Nephron progenitor cell (in vitro differentiated cells): ENCODE data around the gene GPR132.

Experiments
- DNase-seq: peaks from one replicate; pipeline ENCODE4 v3.0.0; 2021
- H3K27ac Mint-ChIP-seq: 2 replicates; pipeline ENCODE4 v1.8.0; 2021; ENCODE audit warnings: mild to moderate bottlenecking, moderate library complexity, mixed read lengths
- H3K27me3 Mint-ChIP-seq: 2 replicates; pipeline ENCODE4 v1.8.0; 2021; ENCODE audit warnings: mild to moderate bottlenecking, low read depth, mixed read lengths; ENCODE audit not compliant: poor library complexity
- H3K36me3 Mint-ChIP-seq: 2 replicates; pipeline ENCODE4 v1.8.0; 2021; ENCODE audit warnings: low read depth, mixed read lengths
- H3K4me1 Mint-ChIP-seq: 2 replicates; pipeline ENCODE4 v1.8.0; 2021; ENCODE audit warnings: mixed read lengths
- H3K4me3 Mint-ChIP-seq: 2 replicates; pipeline ENCODE4 v1.8.0; 2021; ENCODE audit warnings: mild to moderate bottlenecking, moderate library complexity, mixed read lengths
- H3K9me3 Mint-ChIP-seq: 2 replicates; pipeline ENCODE4 v1.8.0; 2021; ENCODE audit warnings: mild to moderate bottlenecking, moderate library complexity, mixed read lengths
- TF ChIP-seq, protein P1 (sequence below): fragments of 200-600 bp; sonication (generic); IDR thresholded peaks from 2 replicates; pipeline ENCODE4 v1.5.0; 2021; ENCODE audit warnings: antibody characterized with exemption

Gene GPR132

DNA sequence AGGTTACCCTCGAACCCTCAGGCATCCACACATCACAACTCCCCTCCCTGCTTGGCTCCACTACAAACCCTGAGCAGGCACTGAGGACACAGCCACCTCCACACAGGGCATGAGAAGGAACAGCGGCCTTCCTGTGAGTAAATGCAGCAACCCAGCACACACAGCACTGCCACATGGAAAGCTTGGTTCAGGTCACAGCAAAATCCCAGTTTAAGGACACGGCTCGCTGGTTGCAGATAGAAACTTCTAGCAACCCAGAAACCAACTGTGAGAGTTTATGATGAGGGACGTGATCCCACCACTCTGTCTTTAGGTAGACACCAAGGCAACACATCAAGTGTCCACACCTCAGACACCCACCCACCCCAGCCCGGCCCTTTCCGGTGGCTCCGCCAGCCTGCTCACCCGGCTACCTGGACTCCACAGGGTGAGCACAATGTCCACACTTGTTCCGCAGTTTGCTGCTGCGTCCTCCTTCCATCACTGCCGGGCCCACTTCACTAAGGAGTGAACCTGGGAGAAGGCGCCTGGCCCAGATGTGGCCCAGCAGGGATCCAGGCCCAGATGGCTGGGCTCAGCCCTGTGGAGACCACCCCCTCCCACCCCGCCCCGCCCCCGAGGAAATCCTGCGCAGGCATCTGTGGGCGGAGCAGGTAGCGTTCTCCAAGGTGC lies 57.5 kb downstream of the GPR132 start:
- no peak for DNase-seq
- Mint-ChIP-seq H3K36me3 (peaks cover 18% of the 10 kb centered on the region), H3K27ac (peak overlapping the region; percentile 75)

DNA sequence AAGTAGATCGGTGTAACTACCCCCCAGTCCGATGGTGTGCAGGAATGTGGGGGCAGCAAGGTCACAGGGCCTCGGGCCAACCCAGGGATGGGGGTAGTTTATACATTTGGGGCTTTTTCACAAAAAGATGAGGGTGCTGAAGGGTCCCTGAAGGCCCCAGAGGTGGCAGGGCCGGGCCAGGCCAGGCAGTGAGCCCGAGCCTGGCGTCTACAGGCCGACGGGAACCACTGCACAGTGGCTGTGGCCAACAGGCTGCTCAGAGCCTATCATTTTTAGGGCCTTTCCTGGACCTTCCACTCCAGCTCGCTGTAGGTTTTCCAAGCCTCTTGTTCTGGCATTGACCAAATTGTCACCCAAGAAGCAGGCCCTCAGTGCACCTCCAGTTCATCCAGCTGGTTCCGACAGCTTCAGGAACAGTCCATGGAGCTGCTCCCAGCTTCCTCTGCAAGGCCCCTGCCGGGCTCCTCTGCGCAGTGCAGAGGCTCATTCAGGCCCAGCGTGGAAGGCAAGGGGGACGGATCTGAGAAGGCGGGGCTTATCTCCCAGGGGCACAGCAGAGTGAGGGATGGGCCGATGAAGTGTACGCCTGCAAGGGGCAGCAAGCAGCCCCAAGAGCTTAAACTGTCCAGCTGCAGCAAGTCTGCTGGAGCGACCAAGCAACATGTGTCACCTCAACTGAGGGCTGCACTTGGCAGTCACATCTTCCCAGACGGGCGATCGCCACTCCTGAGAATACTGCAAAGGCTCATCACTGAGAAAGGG lies 58.2 kb downstream of the GPR132 start:
- TF ChIP-seq, protein P1, sequence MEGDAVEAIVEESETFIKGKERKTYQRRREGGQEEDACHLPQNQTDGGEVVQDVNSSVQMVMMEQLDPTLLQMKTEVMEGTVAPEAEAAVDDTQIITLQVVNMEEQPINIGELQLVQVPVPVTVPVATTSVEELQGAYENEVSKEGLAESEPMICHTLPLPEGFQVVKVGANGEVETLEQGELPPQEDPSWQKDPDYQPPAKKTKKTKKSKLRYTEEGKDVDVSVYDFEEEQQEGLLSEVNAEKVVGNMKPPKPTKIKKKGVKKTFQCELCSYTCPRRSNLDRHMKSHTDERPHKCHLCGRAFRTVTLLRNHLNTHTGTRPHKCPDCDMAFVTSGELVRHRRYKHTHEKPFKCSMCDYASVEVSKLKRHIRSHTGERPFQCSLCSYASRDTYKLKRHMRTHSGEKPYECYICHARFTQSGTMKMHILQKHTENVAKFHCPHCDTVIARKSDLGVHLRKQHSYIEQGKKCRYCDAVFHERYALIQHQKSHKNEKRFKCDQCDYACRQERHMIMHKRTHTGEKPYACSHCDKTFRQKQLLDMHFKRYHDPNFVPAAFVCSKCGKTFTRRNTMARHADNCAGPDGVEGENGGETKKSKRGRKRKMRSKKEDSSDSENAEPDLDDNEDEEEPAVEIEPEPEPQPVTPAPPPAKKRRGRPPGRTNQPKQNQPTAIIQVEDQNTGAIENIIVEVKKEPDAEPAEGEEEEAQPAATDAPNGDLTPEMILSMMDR: no peak
- DNase-seq: no peak
- Mint-ChIP-seq H3K9me3 (no peaks in the 10 kb centered on the region), H3K27ac (peak overlapping the region; percentile 76), H3K4me1 (peaks cover 3% of the 10 kb centered on the region), H3K4me3 (no peak overlapping the region), H3K27me3 (no peaks in the 10 kb centered on the region), H3K36me3 (peaks cover 18% of the 10 kb centered on the region)

More for the DNA sequence above, 57.5 kb downstream of the GPR132 start:
- Mint-ChIP-seq H3K4me1 (peaks cover 6% of the 10 kb centered on the region), H3K27me3 (no peaks in the 10 kb centered on the region), H3K4me3 (no peak overlapping the region), H3K9me3 (no peaks in the 10 kb centered on the region)
- TF ChIP-seq, protein P1: no peak

DNA sequence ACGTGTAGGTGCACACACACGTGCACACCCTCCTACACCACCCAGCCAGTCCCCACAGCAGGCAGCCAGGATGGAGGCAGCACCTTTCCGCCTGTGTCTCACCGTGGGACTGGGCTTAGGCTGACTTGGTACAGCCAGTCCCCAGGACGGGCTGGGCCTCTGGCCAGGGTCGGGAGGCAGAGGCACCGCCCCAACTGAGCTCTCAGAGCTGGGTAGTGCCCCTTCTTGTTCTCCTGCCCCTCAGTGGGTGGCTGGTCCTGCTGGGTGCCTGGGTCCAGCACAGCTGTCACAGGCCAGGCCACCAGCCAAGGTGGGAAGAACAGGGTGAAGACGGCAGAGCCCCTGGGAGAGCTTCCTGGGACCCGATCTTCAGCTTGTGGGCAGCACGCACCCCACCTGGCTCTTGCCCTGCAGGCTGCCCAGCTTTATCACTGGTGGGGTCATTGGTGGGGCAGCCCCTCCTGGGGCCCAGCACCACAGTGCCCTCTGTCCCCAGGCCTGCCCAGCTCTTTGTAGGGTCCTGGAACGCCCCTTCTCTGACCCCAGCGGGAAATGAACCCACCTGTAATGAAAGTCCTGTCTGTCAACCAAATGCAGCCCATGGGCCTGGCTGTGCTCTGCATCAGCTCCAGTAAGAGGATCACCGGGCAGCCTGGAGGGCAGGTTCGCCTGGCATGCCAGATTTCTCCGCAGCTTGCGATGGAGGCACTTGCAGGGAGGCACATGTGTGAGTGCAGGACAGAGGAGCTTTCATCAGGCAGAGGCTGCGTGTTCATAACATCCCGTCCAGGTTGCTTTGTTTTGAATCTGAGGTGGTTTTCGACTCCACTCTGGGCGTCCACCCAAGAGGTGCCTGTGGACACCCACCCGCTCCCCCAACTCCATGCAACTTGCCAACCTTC lies 59.0 kb downstream of the GPR132 start:
- TF ChIP-seq, protein P1: no peak
- no peak overlapping the region for H3K4me3 Mint-ChIP-seq
- H3K27me3 Mint-ChIP-seq: no peaks in the 10 kb centered on the region
- H3K9me3 Mint-ChIP-seq: no peaks in the 10 kb centered on the region
- H3K27ac Mint-ChIP-seq: peak overlapping the region; percentile 76
- H3K36me3 Mint-ChIP-seq: peaks cover 18% of the 10 kb centered on the region
- no peak for DNase-seq
- H3K4me1 Mint-ChIP-seq: no peaks in the 10 kb centered on the region

DNA sequence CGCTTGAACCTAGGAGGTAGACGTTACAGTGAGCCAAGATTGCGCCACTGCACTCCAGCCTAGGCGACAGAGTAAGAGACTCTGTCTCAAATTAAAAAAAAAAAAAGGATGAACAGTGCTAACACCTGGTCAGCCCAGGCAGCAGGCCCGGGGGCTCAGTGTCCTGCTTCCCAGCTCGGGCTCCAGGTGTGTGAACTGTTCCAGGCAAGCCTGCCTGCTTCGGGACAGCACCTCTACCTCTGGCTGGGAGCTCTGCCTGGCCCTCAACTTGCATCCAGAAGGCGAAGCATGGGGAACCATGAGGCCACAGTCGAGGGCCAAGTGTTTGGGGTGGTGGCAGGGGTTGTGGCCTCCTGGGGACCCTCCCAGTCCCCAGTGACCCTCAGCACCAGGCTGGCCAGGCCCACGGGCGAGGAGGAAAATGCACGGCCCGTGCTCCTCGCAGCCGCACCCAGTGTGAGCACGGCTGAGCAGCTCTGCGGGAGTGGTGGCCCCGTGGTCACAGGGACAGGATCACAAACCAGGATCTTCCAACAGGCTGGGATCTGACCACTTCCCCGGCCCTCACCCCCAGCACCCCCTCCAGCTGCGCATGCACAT lies 59.8 kb downstream of the GPR132 start:
- no peaks in the 10 kb centered on the region for H3K27me3 Mint-ChIP-seq
- H3K4me1 Mint-ChIP-seq: no peaks in the 10 kb centered on the region
- H3K9me3 Mint-ChIP-seq: no peaks in the 10 kb centered on the region
- H3K36me3 Mint-ChIP-seq: peaks cover 17% of the 10 kb centered on the region
- TF ChIP-seq, protein P1: no peak
- no peak overlapping the region for H3K4me3 Mint-ChIP-seq
- no peak for DNase-seq
- no peak overlapping the region for H3K27ac Mint-ChIP-seq
